AG04449 (cell line): Measurements from ENCODE around the gene PDIA5.

Source experiments
- CTCF ChIA-PET: fragments of 350-600 bp; formaldehyde crosslinking; extraction: SDS; loops from one replicate; lab custom pipeline; 2021; ENCODE audit warnings: antibody characterized with exemption; lab: Yijun Ruan, JAX
- POLR2A ChIA-PET: fragments of 400-600, 350-600 bp; formaldehyde crosslinking; extraction: SDS; loops from one replicate; lab custom pipeline; 2020; ENCODE audit warnings: antibody characterized with exemption, inconsistent platforms; lab: Yijun Ruan, JAX
- DNase-seq: peaks from one replicate; pipeline ENCODE4 v3.0.0-alpha.2; 2010; ENCODE audit warnings: low read depth, low spot score
- H3K4me3 ChIP-seq: 2 replicates; pipeline ENCODE4 v1.5.1; 2011; ENCODE audit warnings: low read depth, mild to moderate bottlenecking, control low read depth, low read length
- CTCF ChIP-seq: IDR thresholded peaks from one replicate; pipeline ENCODE4 v1.5.1; 2011; ENCODE audit warnings: mild to moderate bottlenecking, moderate library complexity, low read length, control low read depth, inconsistent platforms; ENCODE audit not compliant: insufficient read depth; ENCODE audit errors: missing control alignments

Gene PDIA5

GRCh38 chr3:123021996-123022510 is 44.8 kb upstream of the PDIA5 start:
- CTCF ChIA-PET = interaction anchor here (1.6 to 3.1 kb wide), 2 partner anchors 10 to 79 kb away, joined by 5 to 15 read pairs; no protein-coding TSS in a partner anchor

GRCh38 chr3:123024056-123024455 is 42.8 kb upstream of the PDIA5 start:
- CTCF ChIA-PET = interaction anchor here (1.1 to 1.5 kb wide), 2 partner anchors 9 to 11 kb away, joined by 3 to 4 read pairs; no protein-coding TSS in a partner anchor
- DNase-seq = no peak

More at GRCh38 chr3:123021996-123022510, 44.8 kb upstream of the PDIA5 start:
- H3K4me3 ChIP-seq = no peak overlapping the region
- TF ChIP-seq CTCF = no peak
- POLR2A ChIA-PET = no interaction called here
- no peak for DNase-seq

GRCh38 chr3:123025642-123026521 is 40.9 kb upstream of the PDIA5 start:
- H3K4me3 ChIP-seq = no peak overlapping the region; the same call in 1 of the 2 replicates
- no peak for TF ChIP-seq CTCF
- ChIA-PET POLR2A (no interaction called here), CTCF (interaction anchor here (1.5 to 8.0 kb wide), 2 partner anchors 10 to 84 kb away, joined by 3 to 97 read pairs; no protein-coding TSS in a partner anchor)
- DNase-seq = no peak

More at GRCh38 chr3:123024056-123024455, 42.8 kb upstream of the PDIA5 start:
- POLR2A ChIA-PET = no interaction called here
- TF ChIP-seq CTCF = no peak
- H3K4me3 ChIP-seq = no peak overlapping the region

GRCh38 chr3:123026565-123027291 is 40.1 kb upstream of the PDIA5 start:
- ChIA-PET CTCF (interaction anchor here (0.5 to 8.0 kb wide), 10 partner anchors 11 to 1480 kb away, joined by 3 to 97 read pairs (median 6); partner anchors contain the start of genes PDIA5 and POLQ), POLR2A (no interaction called here)
- peak overlapping the region; percentile 29 for H3K4me3 ChIP-seq
- no peak for DNase-seq
- no peak for TF ChIP-seq CTCF

GRCh38 chr3:123027292-123028232 is 39.3 kb upstream of the PDIA5 start, which contains the start of gene SEMA5B:
Gene SEMA5B, minus strand, starts transcription at chr3:123027763. Its CDS starts 66,500 bp downstream, at chr3:122961263.
- CTCF ChIA-PET = interaction anchor here (0.5 to 8.0 kb wide), 13 partner anchors 11 to 1481 kb away, joined by 3 to 97 read pairs (median 5); partner anchors contain the start of genes PDIA5 and POLQ
- no peak for DNase-seq
- POLR2A ChIA-PET = no interaction called here
- peak within 1 kb of the TSS; percentile 45 for H3K4me3 ChIP-seq
- peak; percentile 26 for TF ChIP-seq CTCF
